CD4-positive, alpha-beta T cell treated with Interleukin-10 for 1 hour (primary cell): Measurements from ENCODE around the gene MICAL3.

Experiments
- DNase-seq: peaks from one replicate; pipeline ENCODE4 v3.0.0-alpha.2; 2020

The MICAL3 gene

GRCh38 chr22:17926516-17926915 lies 97.8 kb downstream of the MICAL3 start:
- no peak for DNase-seq

DNA sequence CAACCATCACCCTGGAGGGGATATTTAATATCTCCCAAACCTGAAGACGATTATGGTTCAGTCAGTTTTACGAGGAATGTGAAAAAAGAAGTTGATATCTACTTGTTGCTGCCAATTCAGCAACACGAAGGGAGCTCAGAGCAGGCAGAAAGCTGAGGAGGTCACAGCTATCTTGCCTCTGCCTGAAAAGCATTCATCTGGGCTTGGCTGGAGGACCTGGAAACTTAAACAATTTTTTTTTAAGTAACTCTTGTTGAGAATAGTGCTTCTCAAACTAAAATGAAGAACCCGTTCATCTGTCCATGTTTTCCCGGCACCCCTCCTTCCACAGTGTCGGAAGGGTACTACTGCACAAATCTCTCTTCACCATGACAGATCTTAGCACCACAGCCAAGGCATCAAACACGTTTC lies 98.9 kb downstream of the MICAL3 start:
- no peak for DNase-seq

DNA sequence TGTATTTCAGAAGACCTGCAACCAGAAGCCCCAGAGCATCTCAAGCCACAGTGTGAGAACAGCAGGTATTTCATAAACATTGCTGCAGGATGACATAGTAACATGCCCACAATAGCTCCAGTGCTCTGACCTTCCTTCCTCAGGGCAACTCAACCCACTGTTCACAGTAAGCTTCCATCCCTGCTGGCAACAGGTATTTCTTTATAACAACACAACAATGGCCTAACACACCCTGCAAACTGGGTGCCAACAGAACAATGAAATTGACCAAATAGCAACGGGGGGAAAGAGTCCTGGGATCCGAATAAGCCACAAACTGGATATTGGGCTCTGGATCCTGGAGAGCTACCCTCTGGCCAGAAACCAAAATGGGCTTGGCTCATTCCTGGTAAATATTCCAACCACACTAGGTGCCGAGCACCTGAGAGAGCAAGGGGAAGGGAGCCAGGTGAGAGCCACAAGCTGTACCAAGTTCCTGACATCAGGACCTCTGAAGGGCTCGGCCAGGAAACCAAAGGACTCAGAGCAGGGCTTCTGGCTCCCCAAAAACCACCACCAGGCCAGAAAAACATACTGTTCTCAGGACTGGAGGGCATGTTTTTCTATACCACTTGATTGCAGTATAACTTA lies 99.5 kb downstream of the MICAL3 start:
- DNase-seq = no peak

- no peak for DNase-seq
These were observed 100.3 kb downstream of the MICAL3 start for GRCh38 chr22:17924076-17924475.

DNA sequence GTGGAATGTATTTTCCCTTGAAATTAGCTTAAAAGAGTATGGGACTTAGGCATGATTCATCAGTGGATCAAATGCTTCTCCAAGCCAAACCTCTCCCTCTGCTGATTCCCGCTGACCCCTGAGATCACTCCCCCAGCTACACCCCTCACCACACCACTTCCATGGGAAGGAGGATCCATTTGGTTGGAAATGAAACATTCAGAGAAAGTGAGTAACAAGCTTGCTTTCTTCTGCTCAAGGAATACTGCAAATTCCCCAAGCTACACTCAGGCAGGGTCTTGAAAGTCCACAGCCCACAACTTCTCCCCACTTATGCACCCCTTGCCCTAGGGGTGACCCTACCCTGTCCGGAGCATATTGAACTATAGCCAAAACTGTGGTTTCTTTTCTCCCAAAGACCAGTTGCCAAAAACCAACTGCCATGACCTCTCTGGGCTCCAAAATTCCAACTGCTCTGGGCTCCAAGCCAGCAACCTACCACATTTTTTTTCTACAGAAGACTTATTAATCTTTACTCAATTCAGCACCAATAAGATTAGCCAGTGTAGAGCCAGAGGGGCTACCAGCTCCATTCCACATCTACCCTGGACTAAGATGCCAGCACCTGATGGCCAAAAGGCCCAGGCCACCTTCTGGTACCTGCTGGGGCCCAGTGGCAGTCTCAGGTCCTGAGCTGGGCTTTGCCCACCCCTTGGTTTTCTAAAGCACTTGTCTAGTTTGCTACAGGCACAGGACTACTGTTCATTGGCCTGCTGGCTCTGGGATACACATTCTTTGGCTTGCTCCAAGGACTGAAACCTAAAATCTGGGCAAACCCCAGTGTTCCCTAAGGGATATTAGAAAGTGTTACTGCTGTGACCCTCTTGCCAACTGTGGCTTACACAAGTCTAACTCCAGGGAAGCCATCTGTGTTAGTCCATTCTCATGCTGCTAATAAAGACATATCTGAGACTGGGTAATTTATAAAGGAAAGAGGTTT lies 101.1 kb downstream of the MICAL3 start:
- no peak for DNase-seq

GRCh38 chr22:17921871-17922821 lies 102.2 kb downstream of the MICAL3 start:
- DNase-seq = no peak

DNA sequence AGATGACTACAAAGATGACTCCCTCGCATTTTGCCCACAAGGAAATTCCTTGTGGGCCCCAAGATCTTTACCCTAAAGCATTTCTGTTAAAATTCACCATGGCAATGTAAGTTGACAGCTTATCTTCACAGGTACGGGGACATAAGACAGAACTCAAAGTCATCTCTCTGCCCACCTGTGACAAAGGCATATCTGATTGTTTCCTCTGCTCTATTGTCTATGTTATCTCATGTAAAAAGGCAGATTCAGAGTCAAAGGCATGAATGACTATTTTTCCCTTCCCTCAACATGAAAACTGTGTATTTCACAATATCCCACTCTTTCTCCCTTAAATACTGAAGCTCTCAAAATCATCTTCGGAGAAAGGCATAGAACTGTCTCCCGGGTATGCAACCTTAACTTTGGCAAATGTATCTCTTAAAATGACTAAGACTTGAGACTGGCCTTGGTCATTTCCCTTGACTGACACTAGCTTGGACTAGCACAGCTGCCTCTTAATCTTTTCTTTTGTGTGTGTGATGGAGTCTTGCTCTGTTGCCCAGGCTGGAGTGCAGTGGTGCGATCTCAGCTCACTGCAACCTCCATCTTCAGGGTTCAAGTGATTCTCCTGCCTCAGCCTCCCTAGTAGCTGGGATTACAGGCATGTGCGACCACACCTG lies 103.2 kb downstream of the MICAL3 start:
- DNase-seq = no peak

DNA sequence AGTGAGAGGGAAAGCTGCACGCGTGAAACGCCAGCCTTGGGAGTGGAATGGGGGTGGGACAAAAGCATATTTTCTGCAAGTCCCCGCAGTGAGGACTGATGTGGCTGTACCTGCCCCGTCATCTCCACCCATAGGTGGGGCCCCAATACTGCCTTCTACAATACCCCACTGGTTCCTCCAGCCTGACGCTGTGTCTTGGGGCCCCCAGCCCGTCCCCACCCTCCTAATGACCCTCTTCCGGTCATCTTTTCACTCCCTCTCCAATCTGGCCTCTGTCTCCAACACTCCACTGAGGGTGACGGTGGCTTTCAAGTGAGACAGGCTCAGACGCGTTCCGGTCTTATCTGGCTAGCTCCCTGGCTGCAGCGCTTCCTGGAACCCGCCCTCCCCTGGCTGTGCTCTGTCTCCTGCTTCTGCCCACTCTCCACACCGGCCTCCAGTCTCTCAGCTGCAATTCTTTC lies 104.2 kb downstream of the MICAL3 start:
- DNase-seq = no peak

DNA sequence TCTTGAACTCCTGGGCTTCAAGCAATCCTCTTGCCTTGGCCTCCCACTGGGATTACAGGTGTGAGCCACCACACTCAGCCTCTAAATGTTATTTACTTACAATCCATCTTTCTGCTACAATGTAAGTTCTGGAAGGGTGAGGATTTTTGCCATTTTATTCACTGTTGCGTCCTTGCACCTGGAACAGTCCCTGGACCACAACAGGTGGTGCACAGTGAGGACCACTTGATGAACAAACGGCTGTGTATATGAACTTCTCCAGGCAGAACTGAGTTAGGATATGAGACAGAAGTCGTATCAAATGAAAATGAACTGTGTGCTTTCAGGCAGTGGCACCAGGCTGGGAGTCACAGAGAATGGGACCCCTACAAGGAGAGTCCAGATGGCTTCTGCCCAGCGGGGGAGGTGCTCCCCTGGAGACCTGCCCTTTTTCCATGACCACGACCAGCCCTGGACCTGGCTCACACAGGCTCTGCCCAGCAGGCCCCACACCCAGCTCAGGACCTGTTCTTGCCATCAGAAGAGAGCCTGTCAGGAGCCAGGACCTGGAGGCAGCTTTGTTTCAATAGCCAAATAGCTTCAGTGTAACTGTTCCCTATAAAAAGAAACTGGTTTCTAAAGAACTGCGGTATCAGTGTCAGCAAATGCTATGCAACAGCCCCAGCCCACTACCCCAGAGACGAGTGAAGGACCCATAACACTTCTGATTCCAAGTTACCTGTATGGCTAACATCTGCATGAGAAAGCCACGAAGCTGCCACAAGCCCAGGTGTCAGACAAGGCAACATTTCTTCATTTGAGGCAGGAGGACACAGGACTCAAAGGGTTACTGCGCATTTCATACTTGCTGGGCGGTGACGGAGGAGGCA lies 104.9 kb downstream of the MICAL3 start:
- DNase-seq = no peak

GRCh38 chr22:17918840-17919239 lies 105.5 kb downstream of the MICAL3 start:
- no peak for DNase-seq

DNA sequence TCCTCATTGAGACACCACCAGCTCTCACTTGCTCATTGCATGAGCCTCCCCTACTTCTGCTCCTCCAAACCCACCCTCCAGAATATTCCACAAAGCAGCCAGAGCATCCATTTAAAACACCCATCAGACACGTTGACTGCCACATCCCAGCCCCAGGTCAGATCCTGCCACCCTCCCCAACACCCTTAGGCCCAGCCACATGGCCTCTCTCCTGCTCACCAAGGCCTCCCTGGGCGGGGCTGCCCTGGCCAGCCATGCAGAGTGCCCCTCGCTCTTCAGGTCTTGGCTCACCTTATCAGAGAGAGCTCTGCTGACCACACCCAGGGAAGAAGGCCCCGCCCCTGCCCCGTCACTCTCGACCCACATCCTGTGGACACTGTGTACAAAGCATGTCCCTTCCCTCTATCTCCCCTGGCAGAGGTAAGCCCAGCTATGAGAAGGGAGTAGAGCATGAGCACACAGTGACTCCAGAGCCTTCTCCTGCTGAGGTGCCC lies 106.8 kb downstream of the MICAL3 start:
- DNase-seq = no peak

DNA sequence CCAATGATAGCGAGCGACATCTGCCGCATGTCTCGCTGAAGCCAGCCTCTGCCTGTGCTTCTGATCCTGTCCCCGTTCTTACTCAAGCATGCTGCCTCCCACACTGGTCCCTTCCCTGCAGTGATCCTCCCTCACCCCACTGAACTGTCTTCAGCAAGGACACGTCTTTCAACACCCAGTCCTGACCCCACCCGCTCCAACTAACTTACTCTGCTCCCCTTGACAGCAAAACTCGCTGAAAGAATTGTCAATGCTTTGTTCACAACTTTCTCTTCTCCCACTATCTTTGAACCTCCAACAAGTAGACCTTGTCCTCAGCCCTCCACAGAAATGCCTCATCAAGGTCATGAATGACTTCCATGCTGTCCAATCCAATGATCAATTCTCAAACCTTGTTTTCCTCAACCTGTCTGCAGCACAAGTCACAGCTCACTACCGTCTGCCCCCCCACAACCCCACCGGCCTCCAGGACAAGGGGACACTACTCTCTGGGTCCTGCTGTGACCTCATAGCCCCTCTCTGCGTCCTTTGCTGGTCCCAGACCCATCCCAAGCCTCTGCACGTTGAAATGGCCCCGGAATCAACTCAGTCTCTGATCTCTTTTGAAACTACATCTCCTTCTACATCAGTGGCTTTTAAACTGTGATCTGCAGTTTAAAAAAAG lies 108.0 kb downstream of the MICAL3 start:
- DNase-seq = no peak

- DNase-seq = no peak
These were observed 108.7 kb downstream of the MICAL3 start for GRCh38 chr22:17915676-17916075.

DNA sequence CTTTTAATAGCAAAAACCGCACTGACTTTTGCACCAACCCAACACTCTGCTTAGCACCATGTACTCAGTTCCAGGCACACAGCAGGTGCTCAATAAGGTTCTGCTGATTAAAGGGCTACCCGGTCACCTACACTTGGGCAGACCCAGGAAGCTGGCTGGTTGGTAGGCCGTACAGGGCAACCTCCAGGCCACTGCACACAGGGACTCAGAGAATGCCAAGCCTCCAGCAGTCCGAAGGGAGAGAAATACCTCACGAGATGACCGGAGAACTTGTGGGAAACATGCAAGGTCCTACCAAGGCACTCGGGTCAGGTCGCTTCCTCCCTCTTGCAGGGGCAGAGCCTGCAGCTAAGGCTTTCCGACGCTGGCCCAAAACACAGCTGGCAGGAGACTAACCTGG lies 109.2 kb downstream of the MICAL3 start:
- no peak for DNase-seq

DNA sequence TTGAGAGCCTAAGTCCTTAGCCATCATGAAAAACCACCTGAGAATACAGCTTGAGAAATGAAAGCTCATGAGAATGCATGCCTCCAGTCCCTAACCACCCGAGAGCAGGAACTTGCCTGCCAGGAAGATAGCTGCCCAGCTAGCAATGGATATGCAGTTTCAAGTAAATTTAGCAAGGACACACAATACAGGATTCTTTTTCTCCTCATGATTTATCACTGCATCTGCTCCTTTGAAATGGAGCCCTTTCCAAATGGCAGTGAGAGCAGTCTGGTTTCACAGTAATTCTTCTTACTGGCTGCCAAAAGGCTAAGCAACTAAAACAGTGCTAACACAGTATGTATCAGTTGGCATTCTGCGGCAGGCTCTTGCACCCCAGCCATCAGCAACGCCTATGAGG lies 109.9 kb downstream of the MICAL3 start:
- DNase-seq = no peak

DNA sequence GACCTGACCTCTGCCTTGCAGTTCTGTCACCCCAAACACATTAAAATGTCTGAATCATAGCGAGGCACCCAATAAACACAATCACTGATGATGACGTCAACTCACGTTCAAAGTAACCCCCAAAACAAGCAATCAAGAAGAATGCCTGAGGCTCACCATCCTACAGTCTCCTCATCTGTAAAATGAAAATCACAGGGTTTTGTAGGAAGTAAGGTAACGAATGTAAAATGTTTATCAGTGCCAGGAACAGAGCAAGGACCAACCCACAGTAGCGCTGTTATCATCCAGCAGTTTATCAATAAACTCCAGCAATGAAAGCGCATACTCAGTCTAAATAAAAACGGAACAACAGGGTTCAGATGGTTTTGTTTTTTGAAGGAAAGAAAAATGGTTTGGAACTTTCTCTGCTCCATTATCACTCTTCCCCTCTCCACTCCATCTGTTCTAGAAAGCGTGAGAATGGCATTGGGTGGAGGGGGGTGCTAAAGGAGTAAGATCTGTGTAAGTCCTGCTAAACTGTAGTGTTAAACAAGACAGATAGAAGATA lies 110.5 kb downstream of the MICAL3 start:
- no peak for DNase-seq

DNA sequence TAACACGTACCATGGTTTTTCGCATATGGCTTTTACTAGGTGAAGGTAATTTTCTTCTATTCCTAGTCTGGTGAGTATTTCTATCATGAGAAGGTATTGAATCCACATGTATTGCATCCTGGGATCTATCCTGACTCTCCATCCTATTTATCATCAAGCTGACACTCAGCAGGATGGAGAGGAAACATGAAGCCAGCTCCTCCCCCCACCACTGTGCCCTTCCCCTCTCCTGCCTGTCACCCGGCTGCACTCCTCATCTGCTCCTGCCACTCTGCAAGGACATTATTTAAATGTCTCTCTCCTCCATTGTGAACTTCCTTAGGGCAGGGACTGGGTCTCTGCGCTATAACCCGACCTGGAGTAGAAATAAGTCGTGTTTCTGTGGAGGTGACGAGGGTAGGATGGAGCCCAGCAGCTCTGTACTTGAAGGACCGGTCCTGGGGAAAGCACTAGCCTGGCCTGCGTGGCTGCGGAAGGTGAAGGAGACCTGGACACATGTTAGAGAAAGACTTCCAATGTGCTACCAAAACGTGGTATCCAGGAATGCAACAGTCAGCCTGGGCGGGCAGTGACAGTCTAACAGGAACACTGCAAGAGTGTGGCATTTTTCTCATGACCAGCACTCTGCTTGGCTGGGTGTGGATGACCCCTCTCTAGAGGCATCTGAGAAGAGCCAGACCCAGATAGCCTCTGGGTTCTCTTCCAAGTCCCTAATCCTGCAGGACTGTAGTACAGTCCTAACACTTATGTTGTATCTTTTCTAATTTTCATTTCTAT lies 111.2 kb downstream of the MICAL3 start:
- no peak for DNase-seq

- DNase-seq = no peak
These were observed 112.5 kb downstream of the MICAL3 start for GRCh38 chr22:17911887-17912286.

GRCh38 chr22:17911312-17911705 lies 113.1 kb downstream of the MICAL3 start:
- no peak for DNase-seq
